Kidney (tissue), 14 donors: ENCODE data around the gene GTF3C4. TPM values are rescaled to one million over a fixed set of nuclear protein-coding genes. Genes with fewer than 3 reads are reported as not detected.
A peak's percentile ranks its signal among the peaks of the same experiment; 100 is the strongest.

ENCODE experiments used
- DNase-seq, 5 donors: peaks; one replicate each; pipeline ENCODE4 v3.0.0-alpha.2; 2013 to 2020
- FAIRE-seq: peaks from 2 replicates; lab custom pipeline; 2012; peaks lifted over from hg19 to GRCh38; lab: Jason Lieb, UNC
- H3K27ac ChIP-seq, 2 donors: one replicate each; pipeline ENCODE4 v1.7.0; 2013; ENCODE audit warnings: low read depth in 2 of 2, low read length in 2 of 2, inconsistent platforms in 1 of 2
- H3K27me3 ChIP-seq: one replicate; pipeline ENCODE4 v1.7.1; 2013; ENCODE audit warnings: low read length, inconsistent platforms; ENCODE audit not compliant: control insufficient read depth, insufficient read depth
- H3K36me3 ChIP-seq, 3 donors: one replicate each; pipeline versions ENCODE4 v1.7.0 to v1.7.1; 2013; ENCODE audit warnings: low read length in 3 of 3, control low read depth in 1 of 3, inconsistent platforms in 1 of 3; ENCODE audit not compliant: insufficient read depth in 3 of 3, control insufficient read depth in 2 of 3
- H3K4me1 ChIP-seq, 3 donors: one replicate each; pipeline versions ENCODE4 v1.7.0 to v1.7.1; 2013; ENCODE audit warnings: low read length in 3 of 3, inconsistent platforms in 1 of 3, low read depth in 1 of 3; ENCODE audit not compliant: control insufficient read depth in 2 of 3, insufficient read depth in 2 of 3
- H3K4me3 ChIP-seq, 3 donors: one replicate each; pipeline versions ENCODE4 v1.7.0 to v1.8.1; 2013; ENCODE audit warnings: low read length in 3 of 3, control low read depth in 1 of 3, inconsistent platforms in 1 of 3
- H3K9ac ChIP-seq, 3 donors: one replicate each; pipeline versions ENCODE4 v1.7.0 to v1.7.1; 2013; ENCODE audit warnings: low read length in 3 of 3, control low read depth in 1 of 3, inconsistent platforms in 1 of 3
- H3K9me3 ChIP-seq, 3 donors: one replicate each; pipeline versions ENCODE4 v1.7.0 to v1.7.1; 2013; ENCODE audit warnings: low read length in 3 of 3, control low read depth in 1 of 3, inconsistent platforms in 1 of 3; ENCODE audit not compliant: control insufficient read depth in 2 of 3, insufficient read depth in 1 of 3
- CTCF ChIP-seq: IDR thresholded peaks from 3 replicates; pipeline ENCODE4 v1.5.1; 2012; ENCODE audit warnings: mild to moderate bottlenecking, moderate library complexity, borderline replicate concordance; ENCODE audit not compliant: insufficient read depth; ENCODE audit errors: extremely low read depth
- intact Hi-C: fragments of 100-400 bp; cut with DNase I; formaldehyde crosslinking; loops from one replicate; pipeline ENCODE4 v1.11.1; 2022
- polyA plus RNA-seq: library from polyadenylated mRNA; stranded (reverse); fragments of 350-450 nt; fragmentation: Illumina TruSeq; extraction: RNeasy Lipid Tissue Mini Kit (QIAGEN cat#74804); gene quantifications from one replicate; pipeline ENCODE4 v1.2.3, GENCODE V29; 2014; ENCODE audit warnings: low read depth, low replicate concordance; ENCODE audit not compliant: insufficient read depth
- total RNA-seq: library from RNA; stranded (reverse); fragmentation: NEBNext Ultra II Directional; extraction: Animal tissue kit (Norgen Biotek cat#: 25700); gene quantifications from one replicate; pipeline ENCODE4 v1.2.1, GENCODE V29; 2021
- donor health status: control.
- donor health status: control.
- donor health status: control.
- donor health status: control.
- donor health status: control.
- donor health status: DM: yes; HTN: yes; CAD: no.
- donor health status: Normal renal cell carcinoma (clear cell type).

The GTF3C4 gene
- total and polyA plus RNA-seq, 2 donors from 2014 or later = 3.7 to 21.0 TPM

DNA sequence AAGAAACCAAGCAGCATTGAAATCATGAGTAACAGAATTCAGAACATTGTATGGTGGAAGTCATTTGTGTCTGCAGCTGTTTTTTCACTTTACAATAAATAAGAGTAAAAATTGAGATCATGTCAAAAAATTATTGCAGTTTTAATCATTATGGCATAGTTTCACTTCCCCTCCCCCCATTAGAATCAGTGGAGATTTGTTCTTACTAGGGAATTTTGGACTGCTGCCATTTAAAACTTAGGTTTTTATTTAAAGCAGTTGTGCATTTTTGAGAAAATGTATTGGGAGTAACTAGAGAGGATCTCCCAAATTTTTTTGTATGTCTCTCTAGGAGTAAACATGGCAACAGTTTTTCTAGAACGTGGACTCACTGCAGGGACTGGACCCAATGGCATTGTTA lies 20.4 kb downstream of the GTF3C4 start:
- intact Hi-C loops = no loop called here
- DNase-seq (peak in 2 of 5 donors; percentile 24 to 59), FAIRE-seq (no peak)
- no peak for TF ChIP-seq CTCF
- no peaks in the 10 kb centered on the region for H3K4me1 ChIP-seq
- peaks cover 0 to under 1% (median 0%) of the 10 kb centered on the region in 3 donors for H3K9me3 ChIP-seq
- H3K27me3 ChIP-seq = no peaks in the 10 kb centered on the region
- H3K9ac ChIP-seq = no peak overlapping the region
- peaks cover 8 to 26% (median 26%) of the 10 kb centered on the region in 3 donors for H3K36me3 ChIP-seq
- H3K4me3 ChIP-seq = no peak overlapping the region
- no peak overlapping the region for H3K27ac ChIP-seq

DNA sequence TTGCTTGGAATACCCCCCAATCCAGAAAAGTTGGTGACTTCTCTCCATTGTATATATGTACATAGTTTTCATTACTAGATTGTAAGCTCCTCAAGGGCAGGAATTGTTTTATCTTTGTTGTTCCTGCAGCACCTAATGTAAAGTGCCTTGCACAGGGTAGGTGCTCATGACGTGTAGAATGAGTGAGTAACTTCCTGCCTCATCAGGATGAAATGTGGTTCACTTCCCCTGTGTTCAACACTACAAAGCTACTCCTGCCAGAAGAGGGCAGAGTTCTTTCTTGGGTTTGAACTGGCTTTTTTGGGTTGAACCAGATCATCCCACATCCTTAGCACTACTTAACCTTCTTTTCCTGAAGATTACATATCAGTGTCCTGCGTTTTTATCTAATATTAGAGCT lies 23.9 kb downstream of the GTF3C4 start:
- Histone ChIP-seq H3K9ac (no peak overlapping the region), H3K4me1 (no peaks in the 10 kb centered on the region), H3K36me3 (peaks cover 4 to 11% (median 11%) of the 10 kb centered on the region in 3 donors), H3K27ac (no peak overlapping the region), H3K9me3 (peaks cover 0 to 16% (median 5%) of the 10 kb centered on the region in 3 donors), H3K4me3 (no peak overlapping the region), H3K27me3 (no peaks in the 10 kb centered on the region)
- FAIRE-seq (no peak), DNase-seq (no peak)
- intact Hi-C loops = no loop called here
- no peak for TF ChIP-seq CTCF

DNA sequence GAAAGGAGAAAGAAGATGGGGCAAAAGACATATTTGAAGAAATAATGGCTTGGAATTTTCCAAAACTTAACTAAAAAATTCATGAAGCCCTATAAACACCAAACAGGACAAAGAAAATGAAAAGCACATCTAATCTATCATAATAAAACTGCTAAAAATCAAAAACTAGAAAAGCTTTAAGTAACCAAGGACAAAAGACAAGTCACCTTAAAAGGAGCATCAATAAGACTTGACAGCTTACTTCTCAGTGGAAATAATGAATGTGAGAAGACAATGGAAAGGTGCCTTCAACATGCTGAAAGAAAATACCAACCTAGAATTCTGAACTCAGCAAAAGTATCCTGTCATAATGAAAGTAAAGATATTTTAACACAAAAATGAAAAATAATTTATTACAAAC lies 27.0 kb downstream of the GTF3C4 start:
- Histone ChIP-seq H3K4me3 (no peak overlapping the region), H3K9ac (no peak overlapping the region), H3K4me1 (no peaks in the 10 kb centered on the region), H3K36me3 (peaks cover 0 to 2% (median 0%) of the 10 kb centered on the region in 3 donors), H3K9me3 (peaks cover 0 to 16% (median 5%) of the 10 kb centered on the region in 3 donors), H3K27me3 (no peaks in the 10 kb centered on the region), H3K27ac (no peak overlapping the region)
- intact Hi-C loops = no loop called here
- FAIRE-seq = no peak
- no peak for TF ChIP-seq CTCF
- DNase-seq = no peak

GRCh38 chr9:132698989-132699388 lies 28.7 kb downstream of the GTF3C4 start:
- DNase-seq (no peak), FAIRE-seq (no peak)
- H3K27ac ChIP-seq = no peak overlapping the region
- no peak for TF ChIP-seq CTCF
- H3K4me3 ChIP-seq = no peak overlapping the region
- no peaks in the 10 kb centered on the region for H3K27me3 ChIP-seq
- no peaks in the 10 kb centered on the region for H3K36me3 ChIP-seq
- no peaks in the 10 kb centered on the region for H3K4me1 ChIP-seq
- intact Hi-C loops = no loop called here
- H3K9me3 ChIP-seq = peaks cover 0 to 16% (median 5%) of the 10 kb centered on the region in 3 donors
- H3K9ac ChIP-seq = no peak overlapping the region
